GM12878 (cell line): ENCODE data around the gene NR2F1-AS1. TPM values are rescaled to one million over a fixed set of nuclear protein-coding genes. Genes with fewer than 3 reads are reported as not detected.

ENCODE experiments used
- ATAC-seq: fragments of 200-7000 bp; cut with Tn5 transposase; 3 replicates; pipeline ENCODE4 v1.9.1; 2020; ENCODE audit warnings: mild to moderate bottlenecking, moderate library complexity
- BruUV-seq: library from RNA; stranded (reverse); fragments of 400-500 nt; replicated peaks from 2 replicates; lab custom pipeline; 2021; lab: Mats Ljungman, UMichigan
- CTCF ChIA-PET: fragments of 300-600 bp; sonication (Branson Sonifier 250); formaldehyde crosslinking; extraction: SDS; loops from one replicate; lab custom pipeline; 2021; ENCODE audit warnings: inconsistent platforms; lab: Yijun Ruan, JAX
- POLR2A ChIA-PET: fragments of 350-600 bp; formaldehyde crosslinking; extraction: SDS; loops from one replicate; lab custom pipeline; 2021; ENCODE audit warnings: inconsistent platforms; lab: Charles Lee
- RAD21 ChIA-PET: fragments of 300-600 bp; sonication (Branson Sonifier 250); formaldehyde crosslinking; loops from one replicate; lab custom pipeline; 2023; ENCODE audit warnings: antibody characterized with exemption; ENCODE audit not compliant: unreplicated experiment; lab: Charles Lee
- SMC1A ChIA-PET: fragments of 300-600 bp; sonication (Branson Sonifier 250); formaldehyde crosslinking; loops from one replicate; lab custom pipeline; 2023; ENCODE audit not compliant: unreplicated experiment, uncharacterized antibody; lab: Charles Lee
- DNase-seq: peaks from one replicate; pipeline ENCODE4 v3.0.0-alpha.2; 2011; ENCODE audit warnings: low read depth, low spot score
- FAIRE-seq: peaks from 3 replicates; lab custom pipeline; 2011; peaks lifted over from hg19 to GRCh38; lab: Jason Lieb, UNC
- H2AFZ ChIP-seq: 2 replicates; pipeline ENCODE4 v1.6.0; 2011; ENCODE audit warnings: low read depth, low read length, control low read depth; ENCODE audit not compliant: control insufficient read depth
- H3K27ac ChIP-seq: 2 replicates; pipeline ENCODE4 v1.5.1; 2011; ENCODE audit warnings: control low read depth; ENCODE audit not compliant: control insufficient read depth, insufficient read depth
- H3K27me3 ChIP-seq, 2 experiments: replicated peaks in 1 of 2; 2 replicates each; pipeline versions ENCODE4 v1.6.0 to v1.6.1; 2011; ENCODE audit warnings: low read length in 1 of 2; ENCODE audit not compliant: control insufficient read depth in 2 of 2, insufficient read depth in 2 of 2
- H3K36me3 ChIP-seq, 2 experiments: 2 replicates each; pipeline ENCODE4 v1.5.1; 2011; ENCODE audit warnings: low read length in 1 of 2; ENCODE audit not compliant: control insufficient read depth in 2 of 2, insufficient read depth in 2 of 2
- H3K4me1 ChIP-seq: 2 replicates; pipeline ENCODE4 v1.6.1; 2011; ENCODE audit warnings: mild to moderate bottlenecking, low read length, moderate library complexity, mixed read lengths; ENCODE audit not compliant: control insufficient read depth, insufficient read depth
- H3K4me2 ChIP-seq: 2 replicates; pipeline ENCODE4 v1.6.0; 2011; ENCODE audit warnings: control low read depth; ENCODE audit not compliant: control insufficient read depth, insufficient read depth
- H3K4me3 ChIP-seq: fragments of 200-600 bp; sonication (generic); 2 replicates; pipeline ENCODE4 v1.5.1; 2016
- H3K79me2 ChIP-seq: 2 replicates; pipeline ENCODE4 v1.6.0; 2011; ENCODE audit warnings: low read length; ENCODE audit not compliant: control insufficient read depth, insufficient read depth
- H3K9ac ChIP-seq: 2 replicates; pipeline ENCODE4 v1.8.0; 2011; ENCODE audit warnings: low read length, control low read depth, mixed read lengths; ENCODE audit not compliant: control insufficient read depth, insufficient read depth
- H3K9me3 ChIP-seq: replicated peaks from 3 replicates; pipeline ENCODE4 v1.5.1; 2011; ENCODE audit warnings: mild to moderate bottlenecking, low read length; ENCODE audit not compliant: control insufficient read depth, insufficient read depth
- H4K20me1 ChIP-seq: 2 replicates; pipeline ENCODE4 v1.6.0; 2011; ENCODE audit not compliant: control insufficient read depth, insufficient read depth
- CREM ChIP-seq: IDR thresholded peaks from 2 replicates; pipeline ENCODE4 v1.6.1; 2014; ENCODE audit warnings: antibody characterized with exemption, low read depth
- HDAC6 ChIP-seq: fragments of 200-600 bp; sonication (generic); IDR thresholded peaks from one replicate; pipeline ENCODE4 v1.8.0; 2017; ENCODE audit warnings: antibody characterized with exemption; ENCODE audit not compliant: unreplicated experiment
- KLF5 ChIP-seq: fragments of 450-650 bp; IDR thresholded peaks from 2 replicates; pipeline ENCODE4 v1.6.1; 2014; ENCODE audit warnings: mild to moderate bottlenecking; ENCODE audit not compliant: partially characterized antibody
- MTA3 ChIP-seq: IDR thresholded peaks from 2 replicates; pipeline ENCODE4 v1.6.1; 2012; ENCODE audit warnings: low read length, inconsistent platforms, borderline replicate concordance
- PAX5 ChIP-seq: IDR thresholded peaks from 2 replicates; pipeline ENCODE4 v1.6.1; 2011; ENCODE audit warnings: low read depth, low read length, borderline replicate concordance
- ZNF687 ChIP-seq: fragments of 450-650 bp; IDR thresholded peaks from 2 replicates; pipeline ENCODE4 v1.6.1; 2017; ENCODE audit warnings: mild to moderate bottlenecking, moderate library complexity
- WGBS: methylation state at CpG from one replicate; pipeline ENCODE4 v1.1.6; 2016; ENCODE audit warnings: low lambda C conversion rate; ENCODE audit not compliant: insufficient replicate concordance, insufficient coverage; ENCODE audit errors: missing lambda C conversion rate; 5-methylcytosine and 5-hydroxymethylcytosine counted together
- in situ Hi-C: fragments of 300-500 bp; cut with MboI; formaldehyde crosslinking; loops from 9 replicates; pipeline ENCODE4 v1.14.3; 2018; ENCODE audit warnings: mixed read lengths
- intact Hi-C: fragments of 100-400 bp; cut with micrococcal nuclease; formaldehyde crosslinking; loops from one replicate; pipeline ENCODE4 v1.14.2; 2022; ENCODE audit not compliant: unreplicated experiment
- polyA plus RNA-seq, 11 experiments: library from polyadenylated mRNA; depleted of rRNA in 4 of 11; unstranded in 6 of 11; stranded (reverse) in 5 of 11; fragments of >200 nt; fragmentation: Nextera tagmentation in 4 of 11; fragmentation: Illumina TruSeq in 1 of 11; extraction: Ambion mirVana in 4 of 11; extraction: Trizol in 1 of 11; gene quantifications; 1 replicate in 1 of 11; 2 replicates in 10 of 11; pipeline versions ENCODE4 v1.2.1 to v1.2.3, GENCODE V29; 2011 to 2016; ENCODE audit warnings: inconsistent platforms in 2 of 11, missing spikeins in 2 of 11, low read depth in 1 of 11
- total RNA-seq, 4 experiments: library from RNA; depleted of rRNA in 3 of 4; stranded (reverse); fragments of >200 nt in 3 of 4; fragmentation: Illumina TruSeq in 1 of 4; extraction: Trizol in 1 of 4; gene quantifications; 2 replicates each; pipeline versions ENCODE4 v1.2.1 to v1.2.3, GENCODE V29; 2013 to 2021

Gene NR2F1-AS1
- total and polyA plus RNA-seq, 10 of the 15 experiments (the other 5 are each of a cell fraction or from before 2014, with no cell fraction given) = 0.11 to 0.85 (median 0.27) TPM

DNA sequence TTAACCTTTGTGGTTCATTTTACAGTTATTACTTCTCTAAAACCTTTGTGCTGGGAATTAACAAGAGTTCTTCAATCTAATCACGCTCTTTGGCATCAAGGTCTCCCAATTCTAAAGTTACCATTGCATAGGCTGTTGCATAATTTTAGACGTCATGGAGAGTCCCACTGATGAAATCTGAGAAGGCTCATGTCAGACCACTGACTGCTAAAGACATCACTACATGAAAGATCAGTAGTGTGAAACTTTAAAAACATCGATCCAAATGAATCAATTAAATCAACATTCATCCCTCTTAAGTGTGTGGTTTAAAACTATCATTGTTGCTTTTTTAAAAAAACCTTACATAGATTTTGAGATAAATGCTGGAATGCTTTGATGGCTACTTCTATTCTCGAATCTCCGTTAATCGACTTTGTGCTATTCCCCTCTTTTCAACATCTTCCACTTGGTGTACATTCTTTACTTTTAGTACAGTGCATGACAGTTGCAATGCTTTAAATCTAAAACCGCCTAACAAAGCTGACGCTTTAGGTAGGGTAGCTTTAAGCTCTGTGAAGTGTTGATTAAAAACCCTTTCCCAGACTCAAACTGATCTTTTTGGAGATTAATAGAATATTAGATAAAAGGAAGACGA lies 35.6 kb upstream of the NR2F1-AS1 start:
- no peaks in the 10 kb centered on the region for H3K79me2 ChIP-seq
- H2AFZ ChIP-seq = no peak overlapping the region
- WGBS = 94% methylated on average over 9 of the region's 9 CpGs
- no peak overlapping the region for H3K4me3 ChIP-seq
- ATAC-seq (no peak), DNase-seq (no peak), FAIRE-seq (no peak)
- BruUV-seq = no TSS peak
- no peak for TF ChIP-seq MTA3
- TF ChIP-seq ZNF687 = no peak
- TF ChIP-seq HDAC6 = no peak
- TF ChIP-seq KLF5 = no peak
- no peak for TF ChIP-seq CREM
- TF ChIP-seq PAX5 = no peak
- H3K27me3 ChIP-seq = peaks cover 3 to 10% of the 10 kb centered on the region in 2 experiments; a peak in 3 of 4 replicates
- H3K9ac ChIP-seq = no peak overlapping the region
- H3K4me1 ChIP-seq = peaks cover 3% of the 10 kb centered on the region; the same call in 1 of the 2 replicates
- no peak overlapping the region for H3K27ac ChIP-seq
- ChIA-PET RAD21 (interaction anchor here (1.0 kb wide), 1 partner anchor 9 kb away, joined by 3 read pairs; no protein-coding TSS in a partner anchor), POLR2A (no interaction called here), SMC1A (interaction anchor here (1.1 kb wide), 1 partner anchor 184 kb away, joined by 3 read pairs; no protein-coding TSS in a partner anchor), CTCF (interaction anchor here (0.7 to 1.8 kb wide), 2 partner anchors 172 to 185 kb away, joined by 3 to 8 read pairs; no protein-coding TSS in a partner anchor)
- in situ Hi-C loops = no loop called here
- H3K4me2 ChIP-seq = no peak overlapping the region
- H4K20me1 ChIP-seq = no peaks in the 10 kb centered on the region
- intact Hi-C loops = no loop called here
- no peaks in the 10 kb centered on the region for H3K9me3 ChIP-seq
- H3K36me3 ChIP-seq = no peaks in the 10 kb centered on the region
